ENCODE measurements around the gene ERO1B. TPM values are rescaled to one million over a fixed set of nuclear protein-coding genes. Genes with fewer than 3 reads are reported as not detected.

Gene ERO1B
- total RNA-seq, 1 experiment from 2014 or later, result 5.4 TPM

- Histone ChIP-seq H3K9me2 (ENCODE audit: insufficient read depth) (no peaks in the 10 kb centered on the region), H3K4me1 (ENCODE audit: control insufficient read depth in 1 of 2, insufficient read depth in 2 of 2, low read length in 2 of 2) (no peaks in the 10 kb centered on the region), H3K4me2 (ENCODE audit: low read length) (no peak overlapping the region), H3K9me3 (ENCODE audit: control insufficient read depth in 1 of 2, insufficient read depth in 1 of 2, low read depth in 1 of 2, low read length in 2 of 2) (peaks cover 8 to 10% of the 10 kb centered on the region in 2 experiments; a peak in 2 of 4 replicates), H3K27ac (ENCODE audit: low read depth, low read length) (no peak overlapping the region), H3K79me2 (ENCODE audit: insufficient read depth, low read length) (no peaks in the 10 kb centered on the region), H4K20me1 (ENCODE audit: insufficient read depth) (no peaks in the 10 kb centered on the region), H3K4me3 (replicated peaks in 1 of 2; ENCODE audit: low read depth in 1 of 2, low read length in 2 of 2) (no peak overlapping the region), H3K36me3 (ENCODE audit: control insufficient read depth in 1 of 2, insufficient read depth in 2 of 2, low read length in 2 of 2) (no peaks in the 10 kb centered on the region), H3K27me3 (ENCODE audit: insufficient read depth, low read length) (no peaks in the 10 kb centered on the region), H3K9ac (ENCODE audit: low read length) (no peak overlapping the region), H2AFZ (ENCODE audit: low read depth, low read length, poor library complexity, severe bottlenecking) (no peak overlapping the region)
- BruUV-seq (replicated peaks), result no TSS peak
- DNase-seq (ENCODE audit: low read depth, low spot score), result no peak
- intact Hi-C loops (cut with micrococcal nuclease), result no loop called here
- POLR2A ChIA-PET, result no interaction called here
- no peak for ATAC-seq
- RAD21 ChIA-PET (ENCODE audit: low non-redundant PET in 1 of 2, low total read pairs in 2 of 2, uncharacterized antibody in 2 of 2, unreplicated experiment in 2 of 2), result no interaction called here
- CTCF ChIA-PET, result no interaction called here
- TF ChIP-seq MAX (IDR thresholded peaks at IDR 0.05) (no peak), YY1 (IDR thresholded peaks at IDR 0.05; ENCODE audit: extremely low read depth, insufficient replicate concordance, low read depth, low read length) (no peak), POLR2A (IDR thresholded peaks at IDR 0.05; ENCODE audit: borderline replicate concordance, extremely low read depth, insufficient read depth, insufficient read length) (no peak), FOSL1 (IDR thresholded peaks at IDR 0.05; ENCODE audit: low read depth) (no peak), ZFX (IDR thresholded peaks at IDR 0.05) (no peak), SRF (IDR thresholded peaks at IDR 0.05; ENCODE audit: low read depth) (no peak), CTCF (IDR thresholded peaks at IDR 0.05 in 2 of 3, conservative IDR thresholded peaks at IDR 0.05 in 1 of 3; ENCODE audit: borderline replicate concordance in 1 of 3, insufficient read depth in 1 of 3, low read depth in 2 of 3, low read length in 2 of 3) (no peak), EZH2phosphoT487 (IDR thresholded peaks at IDR 0.05; ENCODE audit: borderline replicate concordance) (no peak), RAD21 (IDR thresholded peaks at IDR 0.05; ENCODE audit: low read depth) (no peak), SP1 (IDR thresholded peaks at IDR 0.05; ENCODE audit: low read depth) (no peak), CBX3 (IDR thresholded peaks at IDR 0.05; ENCODE audit: low read depth) (no peak), ATF3 (IDR thresholded peaks at IDR 0.05) (no peak), TCF7L2 (IDR thresholded peaks at IDR 0.05; ENCODE audit: borderline replicate concordance, extremely low read depth, insufficient read depth, insufficient read length) (no peak), ZNF274 (IDR thresholded peaks at IDR 0.05; ENCODE audit: low read depth, low read length) (no peak), JUND (IDR thresholded peaks at IDR 0.05) (no peak), CEBPB (IDR thresholded peaks at IDR 0.05; ENCODE audit: low read depth) (no peak)
Measured at GRCh38 chr1:236258114-236258622, 23.6 kb downstream of the ERO1B start.
